GM08714 (cell line): Measurements from ENCODE around the gene GFOD1.
"Not testable (repeated sequence)": the region's sequence is repeated elsewhere in the genome, so short reads cannot be mapped to it uniquely, and the experiment has no call there.

ENCODE experiments used
- H3K4me3 ChIP-seq: fragments of 200-500 bp; sonication (Bioruptor generic); 2 replicates; pipeline ENCODE4 v1.5.1; 2014; ENCODE audit warnings: mild to moderate bottlenecking, low read length, inconsistent platforms
- ZNF274 ChIP-seq: IDR thresholded peaks from 2 replicates; pipeline ENCODE4 v1.6.1; 2012; ENCODE audit warnings: mild to moderate bottlenecking, low read depth, low read length

The GFOD1 gene

DNA sequence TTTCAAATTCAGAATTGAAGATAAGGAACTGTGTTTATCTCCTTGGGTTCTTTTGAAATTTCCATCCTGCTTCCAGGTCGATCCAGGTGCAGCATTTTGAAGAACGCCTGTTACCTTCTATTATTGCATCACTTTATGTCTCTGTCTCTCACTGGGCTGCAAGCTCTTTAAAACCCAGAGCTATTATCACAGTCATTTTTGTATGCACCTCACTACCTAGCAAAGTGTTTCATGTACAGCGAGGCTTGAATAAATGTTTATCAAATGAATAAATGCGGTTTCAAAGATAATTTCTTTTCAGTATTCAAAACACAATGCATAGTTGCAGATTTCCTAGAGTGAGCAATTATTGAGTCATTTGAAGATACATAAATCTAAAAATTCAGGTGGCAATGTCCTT is 34.2 kb downstream of the GFOD1 start:
- no peak for TF ChIP-seq ZNF274
- no peak overlapping the region for H3K4me3 ChIP-seq

DNA sequence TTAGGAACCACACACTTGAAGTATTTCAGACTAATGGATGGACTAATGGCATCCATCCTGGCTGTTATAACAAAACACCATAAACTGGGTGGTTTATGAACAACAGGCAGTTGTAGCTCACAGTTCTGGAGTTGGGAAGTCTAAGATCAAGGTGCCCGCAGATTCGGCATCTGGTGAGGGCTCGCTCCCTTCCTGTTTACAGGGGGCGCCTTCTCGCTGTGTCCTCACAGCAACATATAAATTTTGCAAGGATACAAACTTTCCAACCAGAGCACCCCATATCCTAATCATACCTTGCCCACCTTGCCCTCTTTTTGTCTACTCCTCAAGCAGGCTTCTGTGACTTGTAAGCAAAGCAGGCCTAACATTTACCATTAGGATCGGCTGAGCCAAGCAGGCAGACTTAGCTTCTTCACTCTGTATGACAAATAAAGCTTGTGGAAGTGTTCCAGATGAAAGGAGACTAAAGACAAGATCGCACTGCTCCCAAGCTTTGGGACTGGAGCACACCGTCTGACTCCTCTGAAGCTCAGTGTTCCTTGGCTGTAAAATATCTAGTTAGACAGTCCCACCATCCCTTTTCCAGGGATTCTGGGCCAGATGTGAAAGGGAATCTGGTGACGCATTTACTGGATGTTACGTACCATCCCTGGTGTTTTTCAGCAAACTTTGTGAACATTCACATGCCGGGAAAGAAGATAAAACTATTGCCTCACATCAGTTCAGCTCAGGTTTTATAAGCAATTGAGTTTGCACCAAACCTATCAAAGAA is 34.9 kb downstream of the GFOD1 start:
- no peak overlapping the region for H3K4me3 ChIP-seq
- no peak for TF ChIP-seq ZNF274

- H3K4me3 ChIP-seq: no peak overlapping the region
- no peak for TF ChIP-seq ZNF274
Measured at GRCh38 chr6:13451181-13451895, 36.1 kb downstream of the GFOD1 start.

- TF ChIP-seq ZNF274: no peak
Measured at GRCh38 chr6:13450628-13451027, 36.8 kb downstream of the GFOD1 start.

GRCh38 chr6:13447949-13448724 is 39.3 kb downstream of the GFOD1 start:
- TF ChIP-seq ZNF274: no peak
- no peak overlapping the region for H3K4me3 ChIP-seq

More at GRCh38 chr6:13450628-13451027, 36.8 kb downstream of the GFOD1 start:
- H3K4me3 ChIP-seq: no peak overlapping the region

- no peak overlapping the region for H3K4me3 ChIP-seq
- no peak for TF ChIP-seq ZNF274
Measured at GRCh38 chr6:13446381-13446780, 41.0 kb downstream of the GFOD1 start.

- H3K4me3 ChIP-seq: no peak overlapping the region
- no peak for TF ChIP-seq ZNF274
Measured at GRCh38 chr6:13445744-13446115, 41.7 kb downstream of the GFOD1 start.

DNA sequence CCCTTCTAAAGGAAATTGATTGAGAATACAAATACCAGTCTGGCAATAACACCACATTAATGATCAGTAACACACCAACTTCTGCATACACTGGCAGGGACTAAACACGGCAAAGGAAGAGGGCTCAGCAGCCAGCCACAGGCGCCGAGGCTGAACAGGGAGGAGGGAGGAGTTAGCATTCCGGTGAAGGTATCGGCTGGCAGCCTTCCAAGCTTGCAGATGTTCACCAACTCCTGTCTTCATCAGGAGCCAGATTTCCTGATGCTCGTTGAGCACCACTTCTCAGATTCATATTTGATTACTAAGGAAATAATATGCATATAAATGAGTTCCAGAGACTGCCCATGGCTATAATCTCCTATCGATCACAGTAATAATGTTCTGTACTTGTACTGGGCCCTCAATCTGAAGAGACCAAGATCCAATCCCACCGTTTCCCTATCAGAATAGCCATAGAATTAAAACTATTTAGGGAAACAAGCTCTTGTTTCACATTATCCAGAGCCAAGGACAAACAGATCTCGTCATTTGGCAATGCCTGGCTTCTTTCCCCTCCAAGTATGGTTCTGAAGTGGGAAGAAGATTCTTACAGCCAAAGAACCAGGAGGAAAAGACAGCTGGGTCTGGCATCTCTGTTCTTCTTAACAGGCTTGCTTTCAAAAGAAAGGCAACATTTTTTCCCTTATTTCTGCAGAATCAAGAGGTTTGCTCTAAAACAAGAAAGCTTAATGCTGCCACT is 42.2 kb downstream of the GFOD1 start:
- no peak overlapping the region for H3K4me3 ChIP-seq
- TF ChIP-seq ZNF274: no peak

GRCh38 chr6:13444604-13445003 is 42.8 kb downstream of the GFOD1 start:
- no peak overlapping the region for H3K4me3 ChIP-seq
- TF ChIP-seq ZNF274: no peak

DNA sequence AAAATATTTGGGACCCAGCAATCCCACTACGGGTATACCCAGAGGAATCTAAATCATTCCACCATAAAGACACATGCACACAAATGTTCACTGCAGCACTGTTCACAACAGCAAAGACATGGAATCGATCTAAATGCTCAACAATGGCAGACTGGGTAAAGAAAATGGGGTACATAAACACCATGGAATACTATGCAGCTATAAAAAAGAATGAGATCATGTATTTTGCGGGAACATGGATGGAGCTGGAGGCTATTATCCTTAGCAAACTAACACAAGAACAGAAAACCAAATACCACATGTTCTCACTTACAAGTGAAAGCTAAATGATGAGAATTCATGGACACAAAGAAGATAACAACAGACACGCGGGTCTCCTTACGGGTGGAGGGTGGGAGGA is 43.4 kb downstream of the GFOD1 start:
- not testable (repeated sequence) for H3K4me3 ChIP-seq

- TF ChIP-seq ZNF274: no peak
- H3K4me3 ChIP-seq: no peak overlapping the region
Measured at GRCh38 chr6:13441778-13442177, 45.6 kb downstream of the GFOD1 start.

DNA sequence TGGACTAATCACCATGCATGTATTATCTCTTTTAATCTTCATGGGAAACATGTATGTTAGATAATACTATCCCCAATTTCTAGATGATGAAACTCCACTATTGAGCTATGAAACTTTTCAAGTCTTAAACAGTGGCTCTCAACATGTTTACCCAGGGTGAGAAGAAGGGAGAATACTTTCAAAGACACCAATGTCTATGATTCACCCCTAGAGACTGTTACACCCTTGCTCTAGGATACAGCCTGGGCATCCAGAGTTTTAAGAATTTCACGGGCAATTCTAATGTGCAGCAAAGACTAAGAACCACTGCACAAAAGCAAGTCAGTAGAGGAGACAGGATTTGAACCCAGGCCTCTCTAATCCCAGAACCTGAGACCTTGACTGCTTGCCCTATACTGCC is 47.8 kb downstream of the GFOD1 start:
- no peak for TF ChIP-seq ZNF274
- H3K4me3 ChIP-seq: no peak overlapping the region

DNA sequence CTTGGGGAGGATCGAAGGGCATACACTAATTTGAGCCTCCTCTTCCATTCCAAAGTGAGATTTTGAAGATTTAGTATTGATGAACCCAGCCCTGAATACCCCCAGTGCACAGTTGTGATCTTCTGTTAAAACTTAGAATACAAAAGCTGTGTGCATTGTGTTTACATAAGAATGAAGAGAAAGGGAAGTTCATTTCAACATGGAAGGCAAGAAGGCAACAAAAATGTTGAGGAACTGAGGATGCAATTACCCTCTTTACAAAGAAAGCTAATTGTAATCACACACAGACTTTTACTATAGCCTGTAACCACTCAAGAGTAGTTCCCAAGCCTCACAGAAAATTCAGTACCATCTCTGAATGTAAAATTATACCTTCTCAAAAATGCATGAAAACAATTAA is 49.3 kb downstream of the GFOD1 start:
- TF ChIP-seq ZNF274: no peak
- H3K4me3 ChIP-seq: no peak overlapping the region
